ENCODE measurements around the gene LRP1B.

The LRP1B gene

GRCh38 chr2:140600116-140600515 lies 1530.7 kb downstream of the LRP1B start:
- no CpG with 5 or more reads among the region's 1 CpG for WGBS (ENCODE audit: extremely low coverage, insufficient coverage, low lambda C conversion rate)
- Histone ChIP-seq H2BK5ac (ENCODE audit: low read length) (no peak overlapping the region), H3K36me3 (ENCODE audit: control insufficient read depth, insufficient read depth, low read length) (no peaks in the 10 kb centered on the region), H3K27me3 (ENCODE audit: insufficient read depth, low read length, poor library complexity) (no peaks in the 10 kb centered on the region), H4K5ac (ENCODE audit: low read length) (no peak overlapping the region), H3K56ac (ENCODE audit: low read length) (no peak overlapping the region), H3K18ac (ENCODE audit: low read length) (no peak overlapping the region), H2BK15ac (replicated peaks; ENCODE audit: low read depth) (no peak overlapping the region), H3K4me2 (ENCODE audit: low read length) (no peak overlapping the region), H3K79me1 (ENCODE audit: low read length) (no peaks in the 10 kb centered on the region), H3K79me2 (ENCODE audit: control insufficient read depth, insufficient read depth, low read length) (no peaks in the 10 kb centered on the region), H2AK5ac (ENCODE audit: low read length) (no peak overlapping the region), H3K27ac (ENCODE audit: low read depth, low read length) (no peak overlapping the region), H3K9ac (ENCODE audit: low read length) (no peak overlapping the region), H4K8ac (ENCODE audit: low read depth, low read length) (no peak overlapping the region), H3K4me1 (ENCODE audit: control insufficient read depth, low read depth, low read length) (no peaks in the 10 kb centered on the region), H3K23ac (ENCODE audit: low read length) (no peak overlapping the region), H3K4me3 (ENCODE audit: low read length) (no peak overlapping the region), H2BK120ac (ENCODE audit: low read depth, low read length) (no peak overlapping the region), H3K4ac (ENCODE audit: low read depth, low read length) (no peak overlapping the region)
- peak; percentile 23 for DNase-seq

GRCh38 chr2:140597836-140598235 lies 1533.0 kb downstream of the LRP1B start:
- Histone ChIP-seq H3K27ac (ENCODE audit: low read depth, low read length) (no peak overlapping the region), H3K4me1 (ENCODE audit: control insufficient read depth, low read depth, low read length) (no peaks in the 10 kb centered on the region), H2BK120ac (ENCODE audit: low read depth, low read length) (no peak overlapping the region), H3K4me2 (ENCODE audit: low read length) (no peak overlapping the region), H3K27me3 (ENCODE audit: insufficient read depth, low read length, poor library complexity) (no peaks in the 10 kb centered on the region), H3K79me1 (ENCODE audit: low read length) (no peaks in the 10 kb centered on the region), H3K23ac (ENCODE audit: low read length) (no peak overlapping the region), H3K4ac (ENCODE audit: low read depth, low read length) (no peak overlapping the region), H2BK5ac (ENCODE audit: low read length) (no peak overlapping the region), H3K9ac (ENCODE audit: low read length) (no peak overlapping the region), H3K4me3 (ENCODE audit: low read length) (no peak overlapping the region), H4K5ac (ENCODE audit: low read length) (no peak overlapping the region), H4K8ac (ENCODE audit: low read depth, low read length) (no peak overlapping the region), H3K79me2 (ENCODE audit: control insufficient read depth, insufficient read depth, low read length) (no peaks in the 10 kb centered on the region), H2AK5ac (ENCODE audit: low read length) (no peak overlapping the region), H3K36me3 (ENCODE audit: control insufficient read depth, insufficient read depth, low read length) (no peaks in the 10 kb centered on the region), H2BK15ac (replicated peaks; ENCODE audit: low read depth) (no peak overlapping the region), H3K18ac (ENCODE audit: low read length) (no peak overlapping the region), H3K56ac (ENCODE audit: low read length) (no peak overlapping the region)
- peak; percentile 55 for DNase-seq
- no CpG with 5 or more reads among the region's 1 CpG for WGBS (ENCODE audit: extremely low coverage, insufficient coverage, low lambda C conversion rate)

- Histone ChIP-seq H3K79me1 (ENCODE audit: low read length) (no peaks in the 10 kb centered on the region), H4K5ac (ENCODE audit: low read length) (no peak overlapping the region), H2BK15ac (replicated peaks; ENCODE audit: low read depth) (no peak overlapping the region), H3K9ac (ENCODE audit: low read length) (no peak overlapping the region), H2BK5ac (ENCODE audit: low read length) (no peak overlapping the region), H3K18ac (ENCODE audit: low read length) (no peak overlapping the region), H3K4ac (ENCODE audit: low read depth, low read length) (no peak overlapping the region), H3K27ac (ENCODE audit: low read depth, low read length) (no peak overlapping the region), H3K27me3 (ENCODE audit: insufficient read depth, low read length, poor library complexity) (no peaks in the 10 kb centered on the region), H3K56ac (ENCODE audit: low read length) (no peak overlapping the region), H3K4me1 (ENCODE audit: control insufficient read depth, low read depth, low read length) (no peaks in the 10 kb centered on the region), H2BK120ac (ENCODE audit: low read depth, low read length) (no peak overlapping the region), H3K36me3 (ENCODE audit: control insufficient read depth, insufficient read depth, low read length) (no peaks in the 10 kb centered on the region), H4K8ac (ENCODE audit: low read depth, low read length) (no peak overlapping the region), H3K4me2 (ENCODE audit: low read length) (no peak overlapping the region), H3K23ac (ENCODE audit: low read length) (no peak overlapping the region), H3K79me2 (ENCODE audit: control insufficient read depth, insufficient read depth, low read length) (no peaks in the 10 kb centered on the region), H2AK5ac (ENCODE audit: low read length) (no peak overlapping the region), H3K4me3 (ENCODE audit: low read length) (no peak overlapping the region)
- DNase-seq: no peak
- no CpG with 5 or more reads among the region's 1 CpG for WGBS (ENCODE audit: extremely low coverage, insufficient coverage, low lambda C conversion rate)
These were observed 1533.6 kb downstream of the LRP1B start for GRCh38 chr2:140597205-140597604.

GRCh38 chr2:140596447-140596846 lies 1534.4 kb downstream of the LRP1B start:
- no peaks in the 10 kb centered on the region for H3K79me2 ChIP-seq (ENCODE audit: control insufficient read depth, insufficient read depth, low read length)
- H3K27me3 ChIP-seq (ENCODE audit: insufficient read depth, low read length, poor library complexity): no peaks in the 10 kb centered on the region
- no peaks in the 10 kb centered on the region for H3K36me3 ChIP-seq (ENCODE audit: control insufficient read depth, insufficient read depth, low read length)
- no peak overlapping the region for H2BK15ac ChIP-seq (replicated peaks; ENCODE audit: low read depth)
- H3K79me1 ChIP-seq (ENCODE audit: low read length): no peaks in the 10 kb centered on the region
- H3K27ac ChIP-seq (ENCODE audit: low read depth, low read length): no peak overlapping the region
- H3K56ac ChIP-seq (ENCODE audit: low read length): no peak overlapping the region
- no CpG with 5 or more reads among the region's 4 CpGs for WGBS (ENCODE audit: extremely low coverage, insufficient coverage, low lambda C conversion rate)
- no peak overlapping the region for H4K8ac ChIP-seq (ENCODE audit: low read depth, low read length)
- H2BK120ac ChIP-seq (ENCODE audit: low read depth, low read length): no peak overlapping the region
- no peak overlapping the region for H3K18ac ChIP-seq (ENCODE audit: low read length)
- no peak overlapping the region for H4K5ac ChIP-seq (ENCODE audit: low read length)
- H3K4ac ChIP-seq (ENCODE audit: low read depth, low read length): no peak overlapping the region
- no peak overlapping the region for H3K4me2 ChIP-seq (ENCODE audit: low read length)
- no peak overlapping the region for H2AK5ac ChIP-seq (ENCODE audit: low read length)
- no peak overlapping the region for H3K9ac ChIP-seq (ENCODE audit: low read length)
- no peak overlapping the region for H2BK5ac ChIP-seq (ENCODE audit: low read length)
- no peak for DNase-seq
- no peak overlapping the region for H3K23ac ChIP-seq (ENCODE audit: low read length)
- no peaks in the 10 kb centered on the region for H3K4me1 ChIP-seq (ENCODE audit: control insufficient read depth, low read depth, low read length)
- H3K4me3 ChIP-seq (ENCODE audit: low read length): no peak overlapping the region

GRCh38 chr2:140595107-140595506 lies 1535.7 kb downstream of the LRP1B start:
- H3K79me1 ChIP-seq (ENCODE audit: low read length): no peaks in the 10 kb centered on the region
- H3K4me1 ChIP-seq (ENCODE audit: control insufficient read depth, low read depth, low read length): no peaks in the 10 kb centered on the region
- H3K4ac ChIP-seq (ENCODE audit: low read depth, low read length): no peak overlapping the region
- H3K56ac ChIP-seq (ENCODE audit: low read length): no peak overlapping the region
- no peak overlapping the region for H4K5ac ChIP-seq (ENCODE audit: low read length)
- WGBS (ENCODE audit: extremely low coverage, insufficient coverage, low lambda C conversion rate): no CpG with 5 or more reads among the region's 2 CpGs
- H2BK120ac ChIP-seq (ENCODE audit: low read depth, low read length): no peak overlapping the region
- no peak overlapping the region for H3K4me3 ChIP-seq (ENCODE audit: low read length)
- no peak overlapping the region for H4K8ac ChIP-seq (ENCODE audit: low read depth, low read length)
- H2BK15ac ChIP-seq (replicated peaks; ENCODE audit: low read depth): no peak overlapping the region
- H3K4me2 ChIP-seq (ENCODE audit: low read length): no peak overlapping the region
- no peak overlapping the region for H2AK5ac ChIP-seq (ENCODE audit: low read length)
- no peak overlapping the region for H3K9ac ChIP-seq (ENCODE audit: low read length)
- H2BK5ac ChIP-seq (ENCODE audit: low read length): no peak overlapping the region
- H3K27ac ChIP-seq (ENCODE audit: low read depth, low read length): no peak overlapping the region
- H3K27me3 ChIP-seq (ENCODE audit: insufficient read depth, low read length, poor library complexity): no peaks in the 10 kb centered on the region
- no peaks in the 10 kb centered on the region for H3K79me2 ChIP-seq (ENCODE audit: control insufficient read depth, insufficient read depth, low read length)
- H3K18ac ChIP-seq (ENCODE audit: low read length): no peak overlapping the region
- no peaks in the 10 kb centered on the region for H3K36me3 ChIP-seq (ENCODE audit: control insufficient read depth, insufficient read depth, low read length)
- no peak for DNase-seq
- H3K23ac ChIP-seq (ENCODE audit: low read length): no peak overlapping the region

GRCh38 chr2:140593132-140593531 lies 1537.7 kb downstream of the LRP1B start:
- Histone ChIP-seq H3K23ac (ENCODE audit: low read length) (no peak overlapping the region), H3K56ac (ENCODE audit: low read length) (no peak overlapping the region), H2BK15ac (replicated peaks; ENCODE audit: low read depth) (no peak overlapping the region), H2BK5ac (ENCODE audit: low read length) (no peak overlapping the region), H3K4ac (ENCODE audit: low read depth, low read length) (no peak overlapping the region), H3K4me2 (ENCODE audit: low read length) (no peak overlapping the region), H2AK5ac (ENCODE audit: low read length) (no peak overlapping the region), H3K4me3 (ENCODE audit: low read length) (no peak overlapping the region), H3K4me1 (ENCODE audit: control insufficient read depth, low read depth, low read length) (no peaks in the 10 kb centered on the region), H4K5ac (ENCODE audit: low read length) (no peak overlapping the region), H3K9ac (ENCODE audit: low read length) (no peak overlapping the region), H3K18ac (ENCODE audit: low read length) (no peak overlapping the region), H3K27ac (ENCODE audit: low read depth, low read length) (no peak overlapping the region), H4K8ac (ENCODE audit: low read depth, low read length) (no peak overlapping the region), H3K79me1 (ENCODE audit: low read length) (no peaks in the 10 kb centered on the region), H3K27me3 (ENCODE audit: insufficient read depth, low read length, poor library complexity) (no peaks in the 10 kb centered on the region), H3K79me2 (ENCODE audit: control insufficient read depth, insufficient read depth, low read length) (no peaks in the 10 kb centered on the region), H2BK120ac (ENCODE audit: low read depth, low read length) (no peak overlapping the region), H3K36me3 (ENCODE audit: control insufficient read depth, insufficient read depth, low read length) (no peaks in the 10 kb centered on the region)
- no CpG with 5 or more reads among the region's 1 CpG for WGBS (ENCODE audit: extremely low coverage, insufficient coverage, low lambda C conversion rate)
- no peak for DNase-seq
